ENCODE results near the gene RFWD3.

RFWD3 gene

GRCh38 chr16:74575175-74575806, 91.4 kb downstream of the RFWD3 start:
- no peak for DNase-seq (ENCODE audit: low read depth)
- no peak overlapping the region for H3K4me3 ChIP-seq (ENCODE audit: low read depth, low read length)
- TF ChIP-seq CTCF (conservative IDR thresholded peaks at IDR 0.05; ENCODE audit: low read depth, low read length) = no peak

GRCh38 chr16:74574146-74574545, 92.5 kb downstream of the RFWD3 start:
- no peak for TF ChIP-seq CTCF (conservative IDR thresholded peaks at IDR 0.05; ENCODE audit: low read depth, low read length)
- H3K4me3 ChIP-seq (ENCODE audit: low read depth, low read length) = no peak overlapping the region
- no peak for DNase-seq (ENCODE audit: low read depth)

- H3K4me3 ChIP-seq (ENCODE audit: low read depth, low read length) = no peak overlapping the region
- TF ChIP-seq CTCF (conservative IDR thresholded peaks at IDR 0.05; ENCODE audit: low read depth, low read length) = no peak
- no peak for DNase-seq (ENCODE audit: low read depth)
Observed at GRCh38 chr16:74573622-74574021, 93.1 kb downstream of the RFWD3 start.

Measured in choroid plexus epithelial cell (primary cell).